Measurements from ENCODE around the gene ANO9.

GRCh38 chr11:429931-430456 lies 11.8 kb downstream of the ANO9 start:
- TF ChIP-seq CTCF (IDR thresholded peaks at IDR 0.05), result no peak
- no peak for TF ChIP-seq EP300 (IDR thresholded peaks at IDR 0.05)
- TF ChIP-seq POLR2AphosphoS5 (IDR thresholded peaks at IDR 0.05), result no peak
- no peak for TF ChIP-seq POLR2A (IDR thresholded peaks at IDR 0.05)

All from stomach (tissue), 4 donors.